Liver (tissue), 9 donors: Measurements from ENCODE around the gene PDE2A. TPM values are rescaled to one million over a fixed set of nuclear protein-coding genes. Genes with fewer than 3 reads are reported as not detected.

Source experiments
- DNase-seq: peaks from one replicate; pipeline ENCODE4 v3.0.0-alpha.2; 2017; ENCODE audit warnings: low spot score
- H3K27ac ChIP-seq, 2 donors: one replicate each; pipeline ENCODE4 v1.7.0; 2013; ENCODE audit warnings: inconsistent platforms in 2 of 2, low read length in 2 of 2, control low read depth in 1 of 2, low read depth in 1 of 2, mild to moderate bottlenecking in 1 of 2
- H3K27me3 ChIP-seq, 4 donors: one replicate each; pipeline versions ENCODE4 v1.6.1 to v1.7.0; 2013; ENCODE audit warnings: low read length in 3 of 4, inconsistent platforms in 1 of 4, mild to moderate bottlenecking in 1 of 4, moderate library complexity in 1 of 4; ENCODE audit not compliant: control insufficient read depth in 4 of 4, insufficient read depth in 4 of 4
- H3K36me3 ChIP-seq, 4 donors: one replicate each; pipeline versions ENCODE4 v1.6.1 to v1.7.0; 2013; ENCODE audit warnings: low read length in 3 of 4, mild to moderate bottlenecking in 3 of 4, low read depth in 1 of 4, moderate library complexity in 1 of 4; ENCODE audit not compliant: control insufficient read depth in 4 of 4, insufficient read depth in 3 of 4
- H3K4me1 ChIP-seq, 4 donors: one replicate each; pipeline versions ENCODE4 v1.6.1 to v1.7.0; 2013; ENCODE audit warnings: low read length in 3 of 4, mild to moderate bottlenecking in 3 of 4, moderate library complexity in 1 of 4; ENCODE audit not compliant: control insufficient read depth in 4 of 4, insufficient read depth in 4 of 4
- H3K4me3 ChIP-seq, 3 donors: one replicate each; pipeline versions ENCODE4 v1.6.1 to v1.7.0; 2013; ENCODE audit warnings: low read length in 3 of 3, control low read depth in 1 of 3, low read depth in 1 of 3, mild to moderate bottlenecking in 1 of 3
- H3K9ac ChIP-seq, 2 donors: one replicate each; pipeline ENCODE4 v1.7.0; 2013; ENCODE audit warnings: low read length in 2 of 2, mild to moderate bottlenecking in 2 of 2, moderate library complexity in 2 of 2, control low read depth in 1 of 2, low read depth in 1 of 2
- H3K9me3 ChIP-seq, 4 donors: one replicate each; pipeline versions ENCODE4 v1.6.1 to v1.7.0; 2013; ENCODE audit warnings: low read length in 3 of 4; ENCODE audit not compliant: control insufficient read depth in 4 of 4
- EGR1 ChIP-seq, 2 donors: IDR thresholded peaks; 2 replicates each; pipeline ENCODE4 v1.6.1; 2016 to 2018; ENCODE audit warnings: antibody characterized with exemption in 2 of 2, low read depth in 2 of 2
- FOXA1 ChIP-seq: IDR thresholded peaks from 2 replicates; pipeline ENCODE4 v1.6.1; 2016; ENCODE audit warnings: antibody characterized with exemption
- FOXA2 ChIP-seq: IDR thresholded peaks from 2 replicates; pipeline ENCODE4 v1.6.1; 2016; ENCODE audit warnings: antibody characterized with exemption
- GABPA ChIP-seq, 2 donors: IDR thresholded peaks in 1 of 2; conservative IDR thresholded peaks in 1 of 2; 2 replicates each; pipeline ENCODE4 v1.6.1; 2016; ENCODE audit warnings: antibody characterized with exemption in 2 of 2, mild to moderate bottlenecking in 1 of 2, moderate library complexity in 1 of 2
- HNF4A ChIP-seq, 2 donors: conservative IDR thresholded peaks; 2 replicates each; pipeline ENCODE4 v1.6.1; 2016; ENCODE audit warnings: antibody characterized with exemption in 2 of 2, mild to moderate bottlenecking in 2 of 2
- HNF4G ChIP-seq: IDR thresholded peaks from 2 replicates; pipeline ENCODE4 v1.6.1; 2016; ENCODE audit warnings: antibody characterized with exemption
- JUND ChIP-seq, 2 donors: IDR thresholded peaks; 2 replicates each; pipeline ENCODE4 v1.6.1; 2016; ENCODE audit warnings: antibody characterized with exemption in 2 of 2
- NR2F2 ChIP-seq: IDR thresholded peaks from 2 replicates; pipeline ENCODE4 v1.6.1; 2016; ENCODE audit warnings: antibody characterized with exemption
- RAD21 ChIP-seq, 2 donors: IDR thresholded peaks; 2 replicates each; pipeline ENCODE4 v1.6.1; 2016; ENCODE audit warnings: antibody characterized with exemption in 2 of 2, mild to moderate bottlenecking in 2 of 2
- RXRA ChIP-seq, 2 donors: IDR thresholded peaks; 2 replicates each; pipeline ENCODE4 v1.6.1; 2017 to 2018; ENCODE audit warnings: antibody characterized with exemption in 2 of 2, mild to moderate bottlenecking in 1 of 2
- SP1 ChIP-seq: IDR thresholded peaks from 2 replicates; pipeline ENCODE4 v1.6.1; 2018; ENCODE audit warnings: antibody characterized with exemption, mild to moderate bottlenecking
- TAF1 ChIP-seq: conservative IDR thresholded peaks from 2 replicates; pipeline ENCODE4 v1.6.1; 2016; ENCODE audit warnings: antibody characterized with exemption, mild to moderate bottlenecking
- YY1 ChIP-seq: IDR thresholded peaks from 2 replicates; pipeline ENCODE4 v1.6.1; 2016; ENCODE audit warnings: antibody characterized with exemption, mild to moderate bottlenecking
- WGBS: extraction: QIAGEN DNeasy Blood & Tissue Kit; methylation state at CpG from one replicate; pipeline ENCODE4 v1.1.7; 2013; 5-methylcytosine and 5-hydroxymethylcytosine counted together
- polyA plus RNA-seq, 2 donors: library from polyadenylated mRNA; stranded (reverse) in 1 of 2; unstranded in 1 of 2; fragments of 200-250 nt in 1 of 2; fragments of >200 nt in 1 of 2; fragmentation: Nextera tagmentation in 1 of 2; extraction: Ambion mirVana in 1 of 2; gene quantifications; one replicate each; pipeline versions ENCODE4 v1.2.1 to v1.2.3, GENCODE V29; 2013 to 2015
- total RNA-seq, 2 donors: library from RNA; depleted of rRNA; stranded (reverse); fragments of >200 nt; gene quantifications; one replicate each; pipeline ENCODE4 v1.2.3, GENCODE V29; 2014
- TF ChIP-seq, protein P1 (sequence below): IDR thresholded peaks from 2 replicates; pipeline ENCODE4 v1.6.1; 2016; ENCODE audit warnings: antibody characterized with exemption
- TF ChIP-seq, protein P2 (sequence below): IDR thresholded peaks from 2 replicates; pipeline ENCODE4 v1.6.1; 2016; ENCODE audit warnings: antibody characterized with exemption
- TF ChIP-seq, protein P3 (sequence below): fragments of 150-350 bp; IDR thresholded peaks from 2 replicates; pipeline ENCODE4 v1.5.1; 2017; ENCODE audit warnings: improper control_type of control experiment, low read depth, low read length; ENCODE audit not compliant: missing input control
- TF ChIP-seq, protein P4 (sequence below): IDR thresholded peaks from 2 replicates; pipeline ENCODE4 v1.6.1; 2016; ENCODE audit warnings: antibody characterized with exemption, mild to moderate bottlenecking
- TF ChIP-seq, protein P5 (sequence below): IDR thresholded peaks from 2 replicates; pipeline ENCODE4 v1.6.1; 2016; ENCODE audit warnings: antibody characterized with exemption
- donor health status: healthy.
- donor health status: healthy.
- donor health status: healthy.
- donor health status: healthy.
- donor health status: healthy.

PDE2A gene
- total and polyA plus RNA-seq, 4 donors: 4.3 to 32.8 (median 12.9) TPM

DNA sequence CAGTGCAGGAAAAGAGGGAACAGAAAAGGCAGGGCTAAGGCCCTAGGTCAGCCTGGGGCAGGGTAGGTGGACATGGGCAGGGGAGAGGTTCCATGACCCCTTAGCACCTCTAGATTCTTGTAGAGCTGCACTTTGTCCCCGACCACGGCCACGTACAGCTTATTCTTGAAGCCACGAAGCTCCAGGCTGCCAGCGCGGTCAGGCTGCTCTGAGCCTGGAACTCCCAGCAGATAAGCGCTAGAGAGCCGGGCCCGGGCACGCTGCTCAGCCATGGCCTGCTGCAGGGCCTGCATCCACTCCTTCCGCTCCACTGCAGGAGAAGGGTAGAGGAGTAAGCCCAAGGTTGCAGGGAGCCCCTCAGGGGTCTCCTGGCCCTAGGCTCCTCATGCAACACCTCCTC lies 36.1 kb upstream of the PDE2A start:
- no peak for DNase-seq
- Histone ChIP-seq H3K36me3 (peaks cover 10 to 65% (median 48%) of the 10 kb centered on the region in 4 donors), H3K27ac (no peak overlapping the region), H3K27me3 (no peaks in the 10 kb centered on the region), H3K9ac (no peak overlapping the region), H3K9me3 (no peaks in the 10 kb centered on the region), H3K4me1 (peaks cover 0 to 4% (median under 1%) of the 10 kb centered on the region in 4 donors), H3K4me3 (no peak overlapping the region)
- WGBS: 96% methylated on average over 11 of the region's 11 CpGs
- TF ChIP-seq NR2F2 (no peak), EGR1 (IDR thresholded peaks at IDR 0.05; ENCODE audit: low read depth in 2 of 2) (no peak), TAF1 (no peak), SP1 (no peak), JUND (IDR thresholded peaks at IDR 0.05) (no peak), HNF4G (no peak), FOXA1 (no peak), YY1 (no peak), HNF4A (conservative IDR thresholded peaks at IDR 0.05) (no peak), FOXA2 (no peak), RAD21 (IDR thresholded peaks at IDR 0.05) (no peak)
- TF ChIP-seq, protein P1, sequence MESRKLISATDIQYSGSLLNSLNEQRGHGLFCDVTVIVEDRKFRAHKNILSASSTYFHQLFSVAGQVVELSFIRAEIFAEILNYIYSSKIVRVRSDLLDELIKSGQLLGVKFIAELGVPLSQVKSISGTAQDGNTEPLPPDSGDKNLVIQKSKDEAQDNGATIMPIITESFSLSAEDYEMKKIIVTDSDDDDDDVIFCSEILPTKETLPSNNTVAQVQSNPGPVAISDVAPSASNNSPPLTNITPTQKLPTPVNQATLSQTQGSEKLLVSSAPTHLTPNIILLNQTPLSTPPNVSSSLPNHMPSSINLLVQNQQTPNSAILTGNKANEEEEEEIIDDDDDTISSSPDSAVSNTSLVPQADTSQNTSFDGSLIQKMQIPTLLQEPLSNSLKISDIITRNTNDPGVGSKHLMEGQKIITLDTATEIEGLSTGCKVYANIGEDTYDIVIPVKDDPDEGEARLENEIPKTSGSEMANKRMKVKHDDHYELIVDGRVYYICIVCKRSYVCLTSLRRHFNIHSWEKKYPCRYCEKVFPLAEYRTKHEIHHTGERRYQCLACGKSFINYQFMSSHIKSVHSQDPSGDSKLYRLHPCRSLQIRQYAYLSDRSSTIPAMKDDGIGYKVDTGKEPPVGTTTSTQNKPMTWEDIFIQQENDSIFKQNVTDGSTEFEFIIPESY: no peak
- TF ChIP-seq, protein P2, sequence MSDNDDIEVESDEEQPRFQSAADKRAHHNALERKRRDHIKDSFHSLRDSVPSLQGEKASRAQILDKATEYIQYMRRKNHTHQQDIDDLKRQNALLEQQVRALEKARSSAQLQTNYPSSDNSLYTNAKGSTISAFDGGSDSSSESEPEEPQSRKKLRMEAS: no peak
- TF ChIP-seq, protein P3, sequence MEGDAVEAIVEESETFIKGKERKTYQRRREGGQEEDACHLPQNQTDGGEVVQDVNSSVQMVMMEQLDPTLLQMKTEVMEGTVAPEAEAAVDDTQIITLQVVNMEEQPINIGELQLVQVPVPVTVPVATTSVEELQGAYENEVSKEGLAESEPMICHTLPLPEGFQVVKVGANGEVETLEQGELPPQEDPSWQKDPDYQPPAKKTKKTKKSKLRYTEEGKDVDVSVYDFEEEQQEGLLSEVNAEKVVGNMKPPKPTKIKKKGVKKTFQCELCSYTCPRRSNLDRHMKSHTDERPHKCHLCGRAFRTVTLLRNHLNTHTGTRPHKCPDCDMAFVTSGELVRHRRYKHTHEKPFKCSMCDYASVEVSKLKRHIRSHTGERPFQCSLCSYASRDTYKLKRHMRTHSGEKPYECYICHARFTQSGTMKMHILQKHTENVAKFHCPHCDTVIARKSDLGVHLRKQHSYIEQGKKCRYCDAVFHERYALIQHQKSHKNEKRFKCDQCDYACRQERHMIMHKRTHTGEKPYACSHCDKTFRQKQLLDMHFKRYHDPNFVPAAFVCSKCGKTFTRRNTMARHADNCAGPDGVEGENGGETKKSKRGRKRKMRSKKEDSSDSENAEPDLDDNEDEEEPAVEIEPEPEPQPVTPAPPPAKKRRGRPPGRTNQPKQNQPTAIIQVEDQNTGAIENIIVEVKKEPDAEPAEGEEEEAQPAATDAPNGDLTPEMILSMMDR: no peak

DNA sequence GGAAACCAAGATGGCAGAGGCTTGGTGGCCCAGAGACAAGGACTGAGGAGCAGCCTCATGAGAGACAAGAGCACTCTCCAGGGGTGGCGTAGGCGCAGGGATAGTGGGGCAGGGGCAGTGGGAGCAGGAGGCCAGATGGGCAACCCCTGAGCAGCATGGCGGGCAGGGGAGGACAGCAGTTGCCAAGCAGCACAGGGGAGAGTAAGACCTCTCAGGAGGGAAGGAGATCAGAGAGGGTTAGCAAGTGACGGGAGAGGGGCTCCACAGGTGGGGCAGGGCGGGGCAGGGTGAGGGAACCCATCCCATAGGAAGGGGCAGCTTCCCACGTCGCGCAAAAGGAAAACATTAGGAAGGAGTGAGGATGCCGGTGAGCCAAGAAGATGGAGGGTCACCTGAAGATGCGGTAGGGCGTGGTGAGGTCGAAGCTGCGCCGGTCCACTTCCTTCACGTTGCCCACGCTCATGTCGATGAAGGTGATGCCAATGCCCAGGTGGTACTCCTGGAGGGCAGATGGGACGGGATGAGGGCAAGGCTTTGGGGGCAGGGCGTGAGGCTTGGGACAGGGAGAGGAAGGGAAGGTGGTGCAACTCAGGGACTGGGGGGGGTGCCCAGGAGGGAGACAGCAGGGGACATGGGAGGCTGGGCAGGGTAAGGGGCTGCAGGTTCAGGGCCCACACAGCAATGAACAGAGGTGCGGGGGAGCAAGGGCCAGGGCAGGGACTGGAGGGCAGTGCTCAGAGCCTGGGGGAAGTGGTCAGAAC lies 35.4 kb upstream of the PDE2A start:
- Histone ChIP-seq H3K4me3 (no peak overlapping the region), H3K36me3 (peaks cover 12 to 70% (median 54%) of the 10 kb centered on the region in 4 donors), H3K27ac (no peak overlapping the region), H3K4me1 (peaks cover 0 to 4% (median 0%) of the 10 kb centered on the region in 4 donors), H3K9me3 (no peaks in the 10 kb centered on the region), H3K27me3 (no peaks in the 10 kb centered on the region), H3K9ac (no peak overlapping the region)
- 96% methylated on average over 20 of the region's 20 CpGs for WGBS
- no peak for DNase-seq
- TF ChIP-seq NR2F2: no peak
- TF ChIP-seq RXRA (IDR thresholded peaks at IDR 0.05): no peak
- no peak for TF ChIP-seq HNF4G
- TF ChIP-seq JUND (IDR thresholded peaks at IDR 0.05): no peak
- no peak for TF ChIP-seq YY1
- no peak for TF ChIP-seq FOXA2
- no peak for TF ChIP-seq GABPA (IDR thresholded peaks at IDR 0.05 in 1 of 2, conservative IDR thresholded peaks at IDR 0.05 in 1 of 2)
- no peak for TF ChIP-seq SP1
- TF ChIP-seq, protein P3: no peak
- no peak for TF ChIP-seq RAD21 (IDR thresholded peaks at IDR 0.05)
- TF ChIP-seq, protein P4, sequence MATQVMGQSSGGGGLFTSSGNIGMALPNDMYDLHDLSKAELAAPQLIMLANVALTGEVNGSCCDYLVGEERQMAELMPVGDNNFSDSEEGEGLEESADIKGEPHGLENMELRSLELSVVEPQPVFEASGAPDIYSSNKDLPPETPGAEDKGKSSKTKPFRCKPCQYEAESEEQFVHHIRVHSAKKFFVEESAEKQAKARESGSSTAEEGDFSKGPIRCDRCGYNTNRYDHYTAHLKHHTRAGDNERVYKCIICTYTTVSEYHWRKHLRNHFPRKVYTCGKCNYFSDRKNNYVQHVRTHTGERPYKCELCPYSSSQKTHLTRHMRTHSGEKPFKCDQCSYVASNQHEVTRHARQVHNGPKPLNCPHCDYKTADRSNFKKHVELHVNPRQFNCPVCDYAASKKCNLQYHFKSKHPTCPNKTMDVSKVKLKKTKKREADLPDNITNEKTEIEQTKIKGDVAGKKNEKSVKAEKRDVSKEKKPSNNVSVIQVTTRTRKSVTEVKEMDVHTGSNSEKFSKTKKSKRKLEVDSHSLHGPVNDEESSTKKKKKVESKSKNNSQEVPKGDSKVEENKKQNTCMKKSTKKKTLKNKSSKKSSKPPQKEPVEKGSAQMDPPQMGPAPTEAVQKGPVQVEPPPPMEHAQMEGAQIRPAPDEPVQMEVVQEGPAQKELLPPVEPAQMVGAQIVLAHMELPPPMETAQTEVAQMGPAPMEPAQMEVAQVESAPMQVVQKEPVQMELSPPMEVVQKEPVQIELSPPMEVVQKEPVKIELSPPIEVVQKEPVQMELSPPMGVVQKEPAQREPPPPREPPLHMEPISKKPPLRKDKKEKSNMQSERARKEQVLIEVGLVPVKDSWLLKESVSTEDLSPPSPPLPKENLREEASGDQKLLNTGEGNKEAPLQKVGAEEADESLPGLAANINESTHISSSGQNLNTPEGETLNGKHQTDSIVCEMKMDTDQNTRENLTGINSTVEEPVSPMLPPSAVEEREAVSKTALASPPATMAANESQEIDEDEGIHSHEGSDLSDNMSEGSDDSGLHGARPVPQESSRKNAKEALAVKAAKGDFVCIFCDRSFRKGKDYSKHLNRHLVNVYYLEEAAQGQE: no peak
- no peak for TF ChIP-seq TAF1
- TF ChIP-seq, protein P2: no peak
- no peak for TF ChIP-seq HNF4A (conservative IDR thresholded peaks at IDR 0.05)
- TF ChIP-seq FOXA1: no peak
- no peak for TF ChIP-seq EGR1 (IDR thresholded peaks at IDR 0.05; ENCODE audit: low read depth in 2 of 2)
- TF ChIP-seq, protein P5, sequence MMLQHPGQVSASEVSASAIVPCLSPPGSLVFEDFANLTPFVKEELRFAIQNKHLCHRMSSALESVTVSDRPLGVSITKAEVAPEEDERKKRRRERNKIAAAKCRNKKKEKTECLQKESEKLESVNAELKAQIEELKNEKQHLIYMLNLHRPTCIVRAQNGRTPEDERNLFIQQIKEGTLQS: no peak
